Measurements from ENCODE around the gene GUSB.

GRCh38 chr7:65988084-65988483 is 6.1 kb upstream of the GUSB start:
- TF ChIP-seq CTCF (IDR thresholded peaks at IDR 0.05), result no peak
- no peak for TF ChIP-seq POLR2A (IDR thresholded peaks at IDR 0.05)
- TF ChIP-seq EP300 (IDR thresholded peaks at IDR 0.05), result no peak

Measured in tibial nerve (tissue), 4 donors.